Neural crest cell (in vitro differentiated cells): ENCODE measurements around the gene OGA. TPM values are rescaled to one million over a fixed set of nuclear protein-coding genes. Genes with fewer than 3 reads are reported as not detected.

Source experiments
- DNase-seq: peaks from one replicate; pipeline ENCODE4 v3.0.0; 2021; ENCODE audit warnings: low read depth, mixed read lengths, low spot score
- H3K27ac Mint-ChIP-seq: one replicate; pipeline ENCODE4 v1.8.0; 2021; ENCODE audit warnings: mild to moderate bottlenecking, mixed read lengths; ENCODE audit not compliant: unreplicated experiment
- H3K27me3 Mint-ChIP-seq: 2 replicates; pipeline ENCODE4 v1.8.0; 2021; ENCODE audit warnings: low read depth, mild to moderate bottlenecking, mixed read lengths
- H3K36me3 Mint-ChIP-seq: 2 replicates; pipeline ENCODE4 v1.8.0; 2021; ENCODE audit warnings: low read depth, mild to moderate bottlenecking, mixed read lengths
- H3K4me1 Mint-ChIP-seq: 2 replicates; pipeline ENCODE4 v1.8.0; 2021; ENCODE audit warnings: mixed read lengths
- H3K4me3 Mint-ChIP-seq: one replicate; pipeline ENCODE4 v1.8.0; 2021; ENCODE audit warnings: mild to moderate bottlenecking, mixed read lengths
- H3K9me3 Mint-ChIP-seq: 2 replicates; pipeline ENCODE4 v1.8.0; 2021; ENCODE audit warnings: mixed read lengths
- CTCF ChIP-seq: fragments of 200-600 bp; sonication (generic); conservative IDR thresholded peaks from 2 replicates; pipeline ENCODE4 v1.5.0; 2021; ENCODE audit warnings: antibody characterized with exemption, mild to moderate bottlenecking
- total RNA-seq: library from RNA; stranded (reverse); gene quantifications from 2 replicates; pipeline ENCODE4 v1.2.1, GENCODE V29; 2021

OGA gene
- total RNA-seq, 1 donor from 2014 or later, result 102 TPM

GRCh38 chr10:101848408-101848807, 30.2 kb upstream of the OGA start:
- H3K4me1 Mint-ChIP-seq, result peaks cover 10% of the 10 kb centered on the region
- peaks cover 7% of the 10 kb centered on the region for H3K27me3 Mint-ChIP-seq
- H3K9me3 Mint-ChIP-seq, result no peaks in the 10 kb centered on the region
- TF ChIP-seq CTCF, result no peak
- DNase-seq, result no peak
- no peaks in the 10 kb centered on the region for H3K36me3 Mint-ChIP-seq
- H3K4me3 Mint-ChIP-seq, result no peak overlapping the region
- H3K27ac Mint-ChIP-seq, result no peak overlapping the region

- Mint-ChIP-seq H3K4me1 (peaks cover 30% of the 10 kb centered on the region), H3K9me3 (no peaks in the 10 kb centered on the region), H3K27ac (no peak overlapping the region), H3K4me3 (no peak overlapping the region), H3K36me3 (no peaks in the 10 kb centered on the region), H3K27me3 (peaks cover 30% of the 10 kb centered on the region)
- TF ChIP-seq CTCF, result no peak
- no peak for DNase-seq
These were observed 27.6 kb upstream of the OGA start for GRCh38 chr10:101845893-101846292.

GRCh38 chr10:101843032-101844021, 25.1 kb upstream of the OGA start, which contains the start of gene KCNIP2:
TSS of gene KCNIP2 (minus strand) at chr10:101843800. CDS start at chr10:101843568, 232 bp downstream.
- peak; percentile 71 for TF ChIP-seq CTCF
- H3K4me1 Mint-ChIP-seq, result peaks cover 47% of the 10 kb centered on the region
- H3K9me3 Mint-ChIP-seq, result no peaks in the 10 kb centered on the region
- no peak within 1 kb of the TSS for H3K27ac Mint-ChIP-seq
- peak within 1 kb of the TSS; percentile 66 for H3K4me3 Mint-ChIP-seq
- peaks cover 37% of the 10 kb centered on the region for H3K27me3 Mint-ChIP-seq
- peak; percentile 41 for DNase-seq
- no peaks in the 10 kb centered on the region for H3K36me3 Mint-ChIP-seq

- H3K4me3 Mint-ChIP-seq, result peak overlapping the region; percentile 63
- peaks cover 47% of the 10 kb centered on the region for H3K4me1 Mint-ChIP-seq
- no peaks in the 10 kb centered on the region for H3K36me3 Mint-ChIP-seq
- peaks cover 37% of the 10 kb centered on the region for H3K27me3 Mint-ChIP-seq
- no peak for DNase-seq
- TF ChIP-seq CTCF, result no peak
- no peaks in the 10 kb centered on the region for H3K9me3 Mint-ChIP-seq
- H3K27ac Mint-ChIP-seq, result no peak overlapping the region
These were observed 23.6 kb upstream of the OGA start for GRCh38 chr10:101841826-101842225.

GRCh38 chr10:101840741-101841453, 22.7 kb upstream of the OGA start:
- Mint-ChIP-seq H3K9me3 (no peaks in the 10 kb centered on the region), H3K4me3 (peak overlapping the region; percentile 89), H3K36me3 (no peaks in the 10 kb centered on the region), H3K27ac (no peak overlapping the region), H3K4me1 (peaks cover 48% of the 10 kb centered on the region), H3K27me3 (peaks cover 37% of the 10 kb centered on the region)
- peak; percentile 90 for TF ChIP-seq CTCF
- peak; percentile 90 for DNase-seq
